Measurements from ENCODE around the gene KIAA1549.

- TF ChIP-seq CTCF (IDR thresholded peaks at IDR 0.05) (no peak), EZH2 (IDR thresholded peaks at IDR 0.05; ENCODE audit: borderline replicate concordance, insufficient read depth, low read depth, low read length, poor library complexity, severe bottlenecking) (no peak)
Measured at GRCh38 chr7:138822867-138823535, 158.2 kb downstream of the KIAA1549 start.

Data from B cell (primary cell).